T-cell (primary cell): ENCODE measurements around the gene GPR139. TPM values are rescaled to one million over a fixed set of nuclear protein-coding genes. Genes with fewer than 3 reads are reported as not detected.

Experiments
- ATAC-seq, 4 experiments: fragments of 200-7000 bp in 3 of 4; fragments of 150-1000 bp in 1 of 4; cut with Tn5 transposase; replicated peaks in 1 of 4; 1 replicate in 3 of 4; 2 replicates in 1 of 4; pipeline ENCODE4 v1.10.0; 2021; ENCODE audit warnings: moderate library complexity in 3 of 4, mild to moderate bottlenecking in 2 of 4, moderate number of reproducible peaks in 1 of 4
- CTCF ChIA-PET, 2 donors: fragments of 300-600 bp; sonication (Branson Sonifier 250); formaldehyde crosslinking; loops; one replicate each; lab custom pipeline; 2022; ENCODE audit warnings: antibody characterized with exemption in 2 of 2; lab: Charles Lee
- POLR2A ChIA-PET, 2 donors: fragments of 300-600 bp; sonication (Branson Sonifier 250); formaldehyde crosslinking; loops; one replicate each; lab custom pipeline; 2022; ENCODE audit warnings: antibody characterized with exemption in 2 of 2; lab: Charles Lee
- DNase-seq, 35 experiments: peaks; one replicate each; pipeline versions ENCODE4 v3.0.0 to v3.0.0-alpha.2; 2013 to 2023
- H3K27ac ChIP-seq: one replicate; pipeline ENCODE4 v1.5.1; 2013; ENCODE audit warnings: low read length
- H3K27me3 ChIP-seq, 2 experiments: replicated peaks in 1 of 2; 1 replicate in 1 of 2; 2 replicates in 1 of 2; pipeline versions ENCODE4 v1.6.1 to v1.7.0; 2013; ENCODE audit warnings: low read length in 1 of 2, mixed read lengths in 1 of 2; ENCODE audit not compliant: control insufficient read depth in 2 of 2, insufficient read depth in 2 of 2; ENCODE audit errors: extremely low read depth in 1 of 2
- H3K36me3 ChIP-seq, 2 donors: 1 replicate in 1 of 2; 2 replicates in 1 of 2; pipeline versions ENCODE4 v1.6.1 to v1.7.0; 2013; ENCODE audit warnings: low read length in 1 of 2; ENCODE audit not compliant: control insufficient read depth in 2 of 2, insufficient read depth in 1 of 2; ENCODE audit errors: extremely low read depth in 1 of 2
- H3K4me1 ChIP-seq, 2 experiments: 1 replicate in 1 of 2; 2 replicates in 1 of 2; pipeline versions ENCODE4 v1.6.1 to v1.7.0; 2013; ENCODE audit warnings: low read length in 2 of 2, mixed read lengths in 1 of 2; ENCODE audit not compliant: insufficient read depth in 2 of 2, control insufficient read depth in 1 of 2; ENCODE audit errors: extremely low read depth in 1 of 2
- H3K4me3 ChIP-seq, 2 donors: 1 replicate in 1 of 2; 2 replicates in 1 of 2; pipeline versions ENCODE4 v1.5.1 to v1.7.0; 2013; ENCODE audit warnings: mild to moderate bottlenecking in 2 of 2, low read length in 1 of 2, moderate library complexity in 1 of 2; ENCODE audit not compliant: control insufficient read depth in 1 of 2; ENCODE audit errors: extremely low read depth in 1 of 2
- H3K9me3 ChIP-seq: 2 replicates; pipeline ENCODE4 v1.7.0; 2013
- H3K27ac Mint-ChIP-seq, 2 donors: one replicate each; pipeline ENCODE4 v1.8.0; 2020 to 2021; ENCODE audit warnings: mild to moderate bottlenecking in 2 of 2, mixed read lengths in 2 of 2
- H3K27me3 Mint-ChIP-seq, 2 donors: one replicate each; pipeline ENCODE4 v1.8.0; 2021 to 2022; ENCODE audit warnings: mixed read lengths in 2 of 2
- H3K36me3 Mint-ChIP-seq: one replicate; pipeline ENCODE4 v1.8.0; 2021; ENCODE audit warnings: mixed read lengths
- H3K4me1 Mint-ChIP-seq, 3 donors: one replicate each; pipeline ENCODE4 v1.8.0; 2020 to 2022; ENCODE audit warnings: mixed read lengths in 3 of 3, mild to moderate bottlenecking in 1 of 3
- H3K4me3 Mint-ChIP-seq, 3 donors: one replicate each; pipeline ENCODE4 v1.8.0; 2020 to 2022; ENCODE audit warnings: mild to moderate bottlenecking in 3 of 3, mixed read lengths in 3 of 3, moderate library complexity in 3 of 3
- H3K9me3 Mint-ChIP-seq, 3 donors: one replicate each; pipeline ENCODE4 v1.8.0; 2020 to 2022; ENCODE audit warnings: mixed read lengths in 3 of 3
- WGBS: methylation state at CpG from one replicate; pipeline ENCODE4 v1.1.5; 2013; ENCODE audit warnings: missing lambda C conversion rate; ENCODE audit not compliant: insufficient coverage; 5-methylcytosine and 5-hydroxymethylcytosine counted together
- total RNA-seq, 35 experiments: library from RNA in 6 of 35; stranded (reverse) in 6 of 35; fragments of 120-200 nt in 1 of 35; gene quantifications; one replicate each; pipeline versions ENCODE4 v1.2.1 to v1.2.4 and lab custom pipeline; 2013 to 2026

GPR139 gene
- total RNA-seq, 5 donors from 2014 or later (not counting 1 experiment from before 2014, with no cell fraction given) = not detected

DNA sequence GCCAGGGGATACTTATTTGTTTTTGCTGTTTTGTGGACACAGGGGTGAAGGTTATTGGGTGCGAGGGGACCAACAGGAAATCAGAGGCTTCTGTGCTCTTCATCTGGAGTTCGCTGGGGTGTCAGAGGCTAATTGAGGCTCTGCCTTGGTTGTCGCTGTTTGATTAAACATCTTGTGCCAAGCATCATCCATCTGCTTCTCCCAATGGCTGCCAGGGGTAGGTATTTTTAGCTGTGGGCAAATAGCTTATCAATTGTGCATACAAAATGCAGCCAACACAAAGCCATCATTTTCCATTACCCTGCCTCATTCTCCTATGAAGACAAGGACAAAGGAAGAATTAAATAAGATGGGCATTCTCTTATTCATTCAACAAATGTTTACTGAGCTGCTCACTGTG, 27.8 kb downstream of the GPR139 start:
- CTCF ChIA-PET = no interaction called here
- no peaks in the 10 kb centered on the region for H3K36me3 ChIP-seq
- no peaks in the 10 kb centered on the region for H3K36me3 Mint-ChIP-seq

DNA sequence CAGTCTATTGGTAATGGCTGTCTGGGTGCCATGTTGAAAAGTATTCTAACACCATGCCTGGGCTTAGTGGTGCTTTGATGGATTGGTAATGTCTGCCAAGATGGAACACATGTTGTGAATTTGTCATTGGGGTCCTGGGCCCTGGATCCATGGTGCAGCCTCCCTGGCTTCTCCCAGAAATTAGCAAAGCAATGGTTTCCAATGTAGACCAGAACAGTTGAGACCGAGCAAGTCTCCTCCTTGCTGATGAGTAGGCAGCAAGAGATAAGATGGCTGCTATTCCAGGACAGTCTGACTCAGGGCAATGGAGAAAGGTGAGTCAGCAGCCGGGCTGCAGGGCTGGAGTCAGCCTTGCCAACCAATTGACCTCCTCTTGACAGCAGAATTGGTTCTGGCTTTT, 30.8 kb downstream of the GPR139 start:
- WGBS = 62% methylated on average over 2 of the region's 2 CpGs
- no peak overlapping the region for H3K4me3 Mint-ChIP-seq
- Histone ChIP-seq H3K27ac (no peak overlapping the region), H3K4me3 (no peak overlapping the region), H3K9me3 (no peaks in the 10 kb centered on the region), H3K36me3 (no peaks in the 10 kb centered on the region), H3K4me1 (no peaks in the 10 kb centered on the region), H3K27me3 (peaks cover 0 to 6% of the 10 kb centered on the region in 2 experiments)
- no peak for DNase-seq
- no peak overlapping the region for H3K27ac Mint-ChIP-seq
- POLR2A ChIA-PET = no interaction called here
- CTCF ChIA-PET = no interaction called here
- no peaks in the 10 kb centered on the region for H3K9me3 Mint-ChIP-seq
- no peak for ATAC-seq
- peaks cover 3% of the 10 kb centered on the region in 2 donors for H3K27me3 Mint-ChIP-seq
- H3K4me1 Mint-ChIP-seq = no peaks in the 10 kb centered on the region
- H3K36me3 Mint-ChIP-seq = no peaks in the 10 kb centered on the region

More for the DNA sequence above, 27.8 kb downstream of the GPR139 start:
- POLR2A ChIA-PET = no interaction called here
- H3K4me3 Mint-ChIP-seq = no peak overlapping the region
- Histone ChIP-seq H3K4me1 (no peaks in the 10 kb centered on the region), H3K27ac (no peak overlapping the region), H3K4me3 (no peak overlapping the region), H3K9me3 (no peaks in the 10 kb centered on the region), H3K27me3 (peaks cover 0 to 6% of the 10 kb centered on the region in 2 experiments)
- 33% methylated on average over 1 of the region's 3 CpGs for WGBS
- H3K9me3 Mint-ChIP-seq = no peaks in the 10 kb centered on the region
- no peak for ATAC-seq
- H3K4me1 Mint-ChIP-seq = no peaks in the 10 kb centered on the region
- H3K27me3 Mint-ChIP-seq = peaks cover 0 to 3% of the 10 kb centered on the region in 2 donors
- H3K27ac Mint-ChIP-seq = no peak overlapping the region
- no peak for DNase-seq

DNA sequence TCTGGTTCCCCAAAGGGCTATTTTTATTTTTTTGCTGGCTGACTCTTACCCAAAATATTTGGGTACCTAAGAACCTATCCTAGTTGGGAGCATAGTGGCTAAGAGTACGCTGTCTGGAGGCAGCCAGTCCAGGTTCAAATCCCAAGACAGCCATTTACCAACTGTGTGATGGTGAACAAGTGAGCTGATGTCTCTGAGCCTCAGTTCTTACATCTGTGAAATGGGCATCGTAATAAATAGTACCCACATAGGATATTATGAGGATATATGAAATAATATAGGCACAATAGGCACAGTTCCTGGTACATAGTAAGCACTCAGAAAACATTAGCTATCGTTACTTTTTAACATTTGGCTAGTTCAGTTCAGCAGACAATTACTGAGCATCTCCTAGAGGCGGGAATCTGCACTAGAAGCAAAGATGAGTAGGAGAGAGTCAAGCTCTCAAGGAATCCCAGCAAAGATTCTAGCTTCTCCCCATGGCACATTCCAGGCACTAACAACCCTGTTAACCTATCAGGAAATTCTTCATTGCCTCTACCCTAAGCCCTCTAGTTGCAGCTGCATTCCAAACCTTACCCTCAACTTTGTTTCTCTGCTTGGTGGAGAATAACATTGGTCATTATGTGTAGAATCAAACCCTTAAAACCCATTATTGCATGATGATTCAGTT, 31.6 kb downstream of the GPR139 start:
- H3K36me3 Mint-ChIP-seq = no peaks in the 10 kb centered on the region
- ChIA-PET POLR2A (no interaction called here), CTCF (no interaction called here)
- H3K27ac Mint-ChIP-seq = no peak overlapping the region
- H3K27me3 Mint-ChIP-seq = peaks cover 3% of the 10 kb centered on the region in 2 donors
- Histone ChIP-seq H3K4me3 (no peak overlapping the region), H3K27me3 (peaks cover 0 to 6% of the 10 kb centered on the region in 2 experiments), H3K27ac (no peak overlapping the region), H3K36me3 (no peaks in the 10 kb centered on the region), H3K9me3 (no peaks in the 10 kb centered on the region), H3K4me1 (no peaks in the 10 kb centered on the region)
- WGBS = no CpG with 5 or more reads among the region's 4 CpGs
- DNase-seq = no peak
- no peak for ATAC-seq
- no peaks in the 10 kb centered on the region for H3K4me1 Mint-ChIP-seq
- no peak overlapping the region for H3K4me3 Mint-ChIP-seq
- no peaks in the 10 kb centered on the region for H3K9me3 Mint-ChIP-seq

DNA sequence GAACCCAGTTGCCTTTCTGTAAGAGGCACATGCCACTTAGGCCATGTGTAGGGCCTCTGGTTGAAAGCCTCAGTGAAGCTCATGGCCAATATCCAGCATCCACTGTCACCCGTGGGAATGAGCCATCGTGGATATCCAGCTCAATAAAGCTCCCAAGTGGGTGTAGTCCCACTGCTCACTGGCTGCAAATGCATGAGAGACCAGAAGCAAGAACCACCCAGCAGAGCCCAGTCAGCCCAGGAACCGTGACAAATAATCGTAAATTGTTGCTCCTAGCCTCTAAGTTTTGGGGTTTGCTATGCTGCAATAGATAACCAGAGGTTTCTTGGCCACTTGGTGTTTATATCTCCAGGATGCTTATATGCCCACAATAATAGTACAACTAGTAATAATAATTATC, 33.7 kb downstream of the GPR139 start:
- H3K27me3 ChIP-seq = peaks cover 0 to 6% of the 10 kb centered on the region in 2 experiments
- H3K27ac ChIP-seq = no peak overlapping the region
- no peaks in the 10 kb centered on the region for H3K36me3 ChIP-seq
- CTCF ChIA-PET = interaction anchor here in 1 of 2 donors (0.5 kb wide), 1 partner anchor 528 kb away, joined by 3 read pairs; no protein-coding TSS in a partner anchor
- no peak for ATAC-seq
- no peaks in the 10 kb centered on the region for H3K4me1 Mint-ChIP-seq
- no peak for DNase-seq
- no peak overlapping the region for H3K4me3 ChIP-seq
- H3K9me3 ChIP-seq = no peaks in the 10 kb centered on the region
- 83% methylated on average over 2 of the region's 4 CpGs for WGBS
- no peaks in the 10 kb centered on the region for H3K4me1 ChIP-seq
- no peaks in the 10 kb centered on the region for H3K36me3 Mint-ChIP-seq
- peaks cover 3% of the 10 kb centered on the region in 2 donors for H3K27me3 Mint-ChIP-seq
- no peak overlapping the region for H3K4me3 Mint-ChIP-seq
- H3K27ac Mint-ChIP-seq = no peak overlapping the region
- H3K9me3 Mint-ChIP-seq = peaks cover 0 to 7% (median 0%) of the 10 kb centered on the region in 3 donors
- POLR2A ChIA-PET = no interaction called here

DNA sequence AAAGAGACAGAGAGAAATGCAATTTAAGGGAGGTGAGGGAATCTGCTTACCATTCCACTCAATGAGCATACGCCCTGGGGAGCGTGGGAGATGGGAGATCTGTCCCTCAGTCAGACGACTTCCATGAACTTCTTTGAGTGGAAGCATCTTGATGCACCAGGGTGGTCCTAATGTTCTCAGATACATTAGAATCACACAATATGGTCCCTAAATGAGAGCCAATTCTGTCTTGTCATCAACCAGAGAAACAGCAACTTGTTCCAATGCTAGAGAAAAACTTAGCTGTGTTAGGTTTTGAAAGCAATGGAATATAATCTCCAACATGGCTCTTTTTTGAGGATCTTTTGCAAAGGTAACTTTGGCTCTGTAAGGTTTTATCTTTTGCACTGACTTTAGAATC, 44.1 kb downstream of the GPR139 start:
- WGBS = no CpG with 5 or more reads among the region's 3 CpGs
- ATAC-seq = no peak
- Histone ChIP-seq H3K4me1 (no peaks in the 10 kb centered on the region), H3K4me3 (no peak overlapping the region), H3K36me3 (no peaks in the 10 kb centered on the region), H3K27me3 (no peaks in the 10 kb centered on the region), H3K9me3 (no peaks in the 10 kb centered on the region), H3K27ac (no peak overlapping the region)
- H3K9me3 Mint-ChIP-seq = peaks cover 4 to 11% (median 10%) of the 10 kb centered on the region in 3 donors
- H3K4me1 Mint-ChIP-seq = no peaks in the 10 kb centered on the region
- no peak overlapping the region for H3K27ac Mint-ChIP-seq
- no peak overlapping the region for H3K4me3 Mint-ChIP-seq
- peaks cover 7% of the 10 kb centered on the region in 2 donors for H3K27me3 Mint-ChIP-seq
- H3K36me3 Mint-ChIP-seq = no peaks in the 10 kb centered on the region
- POLR2A ChIA-PET = no interaction called here
- CTCF ChIA-PET = no interaction called here
- DNase-seq = no peak

DNA sequence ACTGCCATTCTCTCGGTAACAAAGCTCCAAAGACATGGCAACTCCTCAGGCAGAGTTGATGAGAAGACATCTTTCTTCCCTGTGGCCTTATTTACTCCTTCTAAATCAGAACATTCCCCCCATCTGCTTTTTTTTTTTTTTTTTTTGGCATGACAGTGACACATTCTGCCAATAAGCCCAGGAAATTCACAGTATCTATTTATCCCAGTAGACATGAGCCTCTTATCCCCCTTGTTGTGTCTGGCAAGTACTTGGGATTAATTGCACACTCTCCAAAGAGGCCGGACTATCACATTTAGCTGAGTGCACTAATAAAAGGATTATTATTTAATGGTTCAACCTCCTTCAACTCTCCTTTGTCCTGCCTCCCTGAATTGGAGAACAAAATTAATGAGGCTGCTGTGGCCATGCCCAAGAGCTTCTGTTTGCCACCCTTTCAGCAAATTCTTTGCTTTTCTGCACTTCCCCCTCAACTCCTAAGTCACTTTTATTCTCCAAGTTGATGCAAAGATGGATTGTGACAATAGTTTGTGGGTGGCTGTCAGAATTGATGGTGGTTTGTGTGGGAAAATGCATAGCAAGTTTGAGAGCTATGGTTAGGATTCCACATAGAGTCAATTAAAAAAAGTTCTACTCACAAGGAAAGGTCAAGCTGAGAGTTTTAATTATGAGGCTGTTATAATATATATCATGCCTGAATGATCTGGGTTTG, 47.2 kb downstream of the GPR139 start:
- peaks cover 6 to 11% (median 8%) of the 10 kb centered on the region in 3 donors for H3K9me3 Mint-ChIP-seq
- Histone ChIP-seq H3K4me3 (no peak overlapping the region), H3K27me3 (no peaks in the 10 kb centered on the region), H3K4me1 (no peaks in the 10 kb centered on the region), H3K27ac (no peak overlapping the region), H3K36me3 (no peaks in the 10 kb centered on the region), H3K9me3 (no peaks in the 10 kb centered on the region)
- no peak overlapping the region for H3K27ac Mint-ChIP-seq
- no peak for DNase-seq
- H3K4me1 Mint-ChIP-seq = no peaks in the 10 kb centered on the region
- no peak for ATAC-seq
- ChIA-PET POLR2A (no interaction called here), CTCF (no interaction called here)
- no peak overlapping the region for H3K4me3 Mint-ChIP-seq
- H3K36me3 Mint-ChIP-seq = no peaks in the 10 kb centered on the region
- 0% methylated on average over 1 of the region's 2 CpGs for WGBS
- peaks cover 4 to 7% of the 10 kb centered on the region in 2 donors for H3K27me3 Mint-ChIP-seq
